ENCODE measurements around the gene IPMK.

DNA sequence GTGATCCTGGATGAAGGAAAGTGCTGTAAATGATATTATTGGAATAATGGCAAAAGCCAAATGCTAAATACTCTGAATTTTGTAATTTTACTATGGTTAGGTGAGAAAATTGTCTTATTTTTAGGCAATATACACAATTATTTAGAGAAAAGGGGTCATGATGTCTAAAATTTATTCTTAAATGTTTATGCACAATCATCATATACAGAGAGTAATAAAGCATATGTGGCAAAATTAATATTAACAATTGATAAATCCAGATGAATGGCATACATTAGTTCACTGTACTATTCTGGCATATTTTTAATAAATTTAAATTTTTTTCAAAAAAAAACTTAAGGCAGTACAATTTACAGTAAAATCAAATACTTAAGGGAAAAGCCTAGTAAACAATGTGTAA, 7.4 kb downstream of the IPMK start:
- TF ChIP-seq CTCF (IDR thresholded peaks at IDR 0.05) (no peak), ERG (CRISPR knock-in tag; IDR thresholded peaks at IDR 0.05) (no peak), ZNF121 (CRISPR knock-in tag; IDR thresholded peaks at IDR 0.05) (no peak)
- TF ChIP-seq, protein P1, sequence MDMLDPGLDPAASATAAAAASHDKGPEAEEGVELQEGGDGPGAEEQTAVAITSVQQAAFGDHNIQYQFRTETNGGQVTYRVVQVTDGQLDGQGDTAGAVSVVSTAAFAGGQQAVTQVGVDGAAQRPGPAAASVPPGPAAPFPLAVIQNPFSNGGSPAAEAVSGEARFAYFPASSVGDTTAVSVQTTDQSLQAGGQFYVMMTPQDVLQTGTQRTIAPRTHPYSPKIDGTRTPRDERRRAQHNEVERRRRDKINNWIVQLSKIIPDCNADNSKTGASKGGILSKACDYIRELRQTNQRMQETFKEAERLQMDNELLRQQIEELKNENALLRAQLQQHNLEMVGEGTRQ (CRISPR knock-in tag; IDR thresholded peaks at IDR 0.05), result no peak

All from WTC11 (cell line).